NCI-H345 treated with DMSO at 0.1 percent for 48 hours (cell line): ENCODE data around the gene GALNT14.

Experiments used
- DNase-seq: peaks from one replicate; lab custom pipeline; 2025; ENCODE audit not compliant: unreplicated experiment; lab: John Stamatoyannopoulos, UW

Gene GALNT14

DNA sequence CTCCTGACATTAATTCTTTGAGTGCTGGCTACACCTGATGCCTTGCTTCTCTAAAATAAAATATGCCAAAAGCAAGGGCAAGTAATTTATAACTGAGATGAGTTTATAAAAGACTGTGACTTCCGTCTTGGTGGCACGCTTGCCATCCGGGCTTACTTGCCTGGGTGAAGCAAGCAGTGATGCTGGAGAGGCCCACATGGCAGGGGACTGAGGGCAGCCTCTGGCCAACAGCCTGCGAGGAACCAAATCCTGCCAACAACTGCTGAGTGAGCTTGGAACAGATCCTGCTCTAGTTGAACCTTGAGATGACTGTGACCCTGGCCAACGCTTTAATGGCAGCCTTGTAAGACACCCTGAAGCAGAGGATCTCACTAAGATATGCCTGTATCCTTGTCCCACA lies 234.9 kb downstream of the GALNT14 start:
- no peak for DNase-seq

GRCh38 chr2:30900381-30900780 lies 237.9 kb downstream of the GALNT14 start:
- DNase-seq = no peak

DNA sequence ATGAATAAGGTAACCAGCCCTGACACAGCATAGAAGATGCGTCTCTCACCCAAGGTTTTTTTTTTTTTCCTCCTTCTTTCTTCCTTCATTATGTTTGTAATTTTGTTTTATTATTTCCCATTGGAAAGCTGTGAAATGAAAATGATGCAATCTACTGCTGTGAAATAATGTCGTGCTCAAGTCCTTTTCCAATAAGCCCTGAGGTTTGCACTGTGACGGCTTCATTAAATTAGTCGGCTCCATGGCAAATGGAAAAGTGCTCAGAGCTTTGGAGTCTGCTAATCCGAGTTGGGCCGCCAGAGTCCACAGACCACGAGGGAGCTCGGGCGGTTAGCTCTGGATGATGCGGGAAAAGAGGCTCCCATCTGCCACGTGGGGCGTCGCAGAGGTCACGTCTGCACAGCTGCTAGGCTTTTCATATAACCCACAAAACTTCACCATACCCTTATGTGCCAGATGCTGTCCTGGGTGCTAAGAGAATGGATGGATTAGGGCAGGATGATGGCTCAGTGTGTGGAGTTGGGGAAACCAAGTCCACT lies 238.7 kb downstream of the GALNT14 start:
- DNase-seq = no peak

- no peak for DNase-seq
These were observed 240.7 kb downstream of the GALNT14 start for GRCh38 chr2:30897539-30897938.

DNA sequence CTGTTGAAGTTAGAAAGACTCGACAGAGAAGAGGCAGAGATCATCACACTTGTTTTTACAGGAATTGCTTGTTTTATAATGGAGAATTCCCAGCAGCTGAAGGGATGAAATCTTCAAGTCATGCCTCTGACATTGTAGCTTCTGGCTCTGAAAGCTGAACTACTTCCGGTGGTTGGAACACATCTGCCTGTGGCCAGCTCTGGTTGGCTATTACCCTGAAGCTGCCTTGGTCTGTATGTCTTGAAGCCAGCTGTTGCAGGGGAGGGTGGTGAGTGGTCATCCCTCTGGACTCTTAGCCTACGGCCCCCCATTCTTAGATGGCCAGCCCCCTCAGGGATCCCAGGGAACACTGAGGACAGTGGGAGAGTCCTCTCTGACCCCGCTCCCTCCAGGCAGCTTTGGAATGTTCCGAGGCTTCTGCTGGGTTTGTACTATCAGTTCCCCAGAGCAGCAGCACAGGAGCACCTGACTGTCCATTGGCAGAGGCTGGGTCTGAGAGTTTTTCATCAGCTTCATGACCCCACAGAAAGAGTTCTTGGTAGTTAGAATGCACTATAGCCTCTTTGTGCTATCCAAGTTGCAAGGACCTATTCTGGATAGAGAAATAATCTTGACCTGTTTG lies 243.6 kb downstream of the GALNT14 start:
- DNase-seq = no peak

DNA sequence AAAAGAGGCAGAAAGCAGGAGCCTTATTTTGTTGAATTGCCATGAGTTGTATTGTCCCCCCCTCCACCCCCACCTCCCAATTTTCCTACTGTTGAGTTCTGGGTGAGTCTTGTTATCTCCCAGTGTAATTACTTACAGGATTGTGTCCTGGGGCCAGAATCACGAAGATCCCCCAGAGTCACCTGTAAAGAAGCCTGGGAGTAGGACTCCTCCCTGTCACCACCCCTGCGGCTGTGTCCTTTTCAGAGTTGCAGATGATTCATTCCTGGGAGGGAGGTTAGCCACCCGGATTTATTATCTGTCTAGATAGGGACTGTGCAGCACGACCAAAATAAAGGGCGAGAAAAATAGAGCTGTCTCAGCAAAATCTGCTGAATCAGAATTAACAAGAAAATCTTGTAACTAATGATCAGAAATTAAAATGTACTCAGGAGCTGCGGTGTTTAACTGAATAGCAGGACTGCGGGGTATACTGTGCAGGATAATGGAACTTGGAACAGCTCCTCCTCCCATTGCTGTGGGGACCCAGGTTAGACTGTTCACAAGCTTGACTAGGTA lies 249.3 kb downstream of the GALNT14 start:
- no peak for DNase-seq

DNA sequence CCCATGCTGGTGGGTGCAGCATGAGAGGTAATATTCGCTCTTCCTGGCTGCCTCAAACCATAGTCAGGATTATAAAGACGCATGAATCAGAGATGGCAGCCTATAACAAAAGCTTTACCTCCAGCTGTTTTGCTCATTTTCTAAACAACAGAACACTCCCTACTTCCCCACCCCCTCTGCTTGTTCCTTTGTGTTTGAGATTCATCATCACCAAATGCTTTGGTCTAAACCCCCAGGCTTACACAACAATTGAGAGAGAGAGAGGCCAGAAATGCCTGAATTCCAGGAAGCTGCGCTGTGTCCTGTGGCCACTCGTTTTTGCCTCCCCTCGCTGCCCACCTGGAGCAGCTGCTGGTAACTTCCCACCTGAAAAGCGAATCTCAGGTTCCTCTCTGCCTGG lies 252.2 kb downstream of the GALNT14 start:
- peak; percentile 28 for DNase-seq

DNA sequence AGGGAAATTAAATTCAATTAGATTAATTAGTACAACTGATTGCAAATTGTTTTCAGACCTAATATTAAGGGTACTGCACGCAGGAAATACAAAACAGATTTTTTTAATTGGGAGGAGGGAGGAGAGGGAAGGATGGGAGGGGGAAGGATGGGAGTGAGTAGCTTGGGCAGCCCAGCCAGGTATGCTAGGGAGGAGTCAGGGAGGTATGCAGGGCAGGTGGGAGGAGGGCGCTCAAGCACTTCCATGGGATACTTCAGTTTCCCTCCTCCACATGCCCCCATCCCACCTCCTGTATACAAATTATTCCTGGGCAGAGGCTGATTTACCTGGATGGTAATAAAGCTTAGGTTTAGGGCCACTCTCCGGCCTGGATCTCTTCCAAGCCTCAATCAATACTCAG lies 254.4 kb downstream of the GALNT14 start:
- no peak for DNase-seq

GRCh38 chr2:30883184-30883583 lies 255.1 kb downstream of the GALNT14 start:
- DNase-seq = no peak

GRCh38 chr2:30880516-30880915 lies 257.7 kb downstream of the GALNT14 start:
- DNase-seq = no peak

GRCh38 chr2:30877833-30878232 lies 260.4 kb downstream of the GALNT14 start:
- DNase-seq = no peak

GRCh38 chr2:30872797-30873196 lies 265.4 kb downstream of the GALNT14 start:
- no peak for DNase-seq

DNA sequence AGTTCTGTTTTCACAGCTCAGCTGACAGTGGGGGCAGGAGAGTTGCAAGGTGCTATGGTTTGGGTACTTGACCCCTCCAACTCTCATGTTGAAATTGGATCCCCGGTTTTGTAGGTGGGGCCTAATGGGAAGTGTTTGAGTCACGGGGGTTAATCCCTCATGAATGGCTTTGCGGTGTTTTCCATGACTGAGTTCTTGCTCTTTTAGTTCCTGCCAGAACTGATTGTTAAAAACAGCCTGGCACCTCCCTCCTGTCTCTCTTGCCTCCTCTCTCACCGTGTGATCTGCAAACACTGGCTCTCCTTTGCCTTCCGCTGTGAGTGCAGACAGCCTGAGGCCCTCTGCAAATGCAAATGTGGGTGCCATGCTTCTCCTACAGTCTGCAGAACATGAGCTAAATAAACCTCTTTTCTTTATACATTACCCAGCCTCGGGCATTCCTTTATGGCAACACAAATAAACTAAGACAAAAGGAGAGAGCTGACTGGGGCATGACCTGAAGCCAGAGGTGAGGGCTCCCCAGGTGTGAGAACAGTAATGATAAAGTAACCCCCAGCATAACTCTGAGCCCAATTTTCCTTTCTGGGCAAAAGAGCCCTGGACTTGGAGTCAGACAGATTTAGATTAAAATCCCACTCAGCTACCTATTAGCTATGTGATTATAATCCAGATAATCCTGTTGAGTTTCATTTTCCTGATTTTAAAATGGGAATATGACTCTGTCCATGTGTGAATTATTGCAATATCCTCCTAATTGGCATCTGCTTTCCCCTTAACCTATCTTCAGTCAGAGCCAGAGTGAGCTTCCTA lies 266.1 kb downstream of the GALNT14 start:
- peak; percentile 90 for DNase-seq

DNA sequence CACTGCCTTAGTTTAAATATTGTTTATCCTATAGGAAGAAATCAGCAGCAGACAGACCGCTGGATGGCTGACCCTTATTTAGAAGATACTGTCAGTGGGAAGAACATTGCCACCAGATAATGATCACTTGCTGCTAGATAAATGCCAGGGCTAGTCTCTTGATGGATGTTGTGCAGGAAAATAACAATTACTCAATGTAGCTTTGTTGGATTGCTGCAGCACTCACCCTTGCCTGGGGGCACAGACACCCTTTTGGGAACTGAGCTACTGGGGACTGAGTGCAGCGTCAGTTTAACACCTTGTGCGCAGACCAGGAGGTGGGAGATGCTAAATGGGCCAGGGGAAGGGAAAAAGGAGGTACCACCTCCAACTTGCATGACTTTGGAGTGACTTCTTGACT lies 266.8 kb downstream of the GALNT14 start:
- peak; percentile 56 for DNase-seq

DNA sequence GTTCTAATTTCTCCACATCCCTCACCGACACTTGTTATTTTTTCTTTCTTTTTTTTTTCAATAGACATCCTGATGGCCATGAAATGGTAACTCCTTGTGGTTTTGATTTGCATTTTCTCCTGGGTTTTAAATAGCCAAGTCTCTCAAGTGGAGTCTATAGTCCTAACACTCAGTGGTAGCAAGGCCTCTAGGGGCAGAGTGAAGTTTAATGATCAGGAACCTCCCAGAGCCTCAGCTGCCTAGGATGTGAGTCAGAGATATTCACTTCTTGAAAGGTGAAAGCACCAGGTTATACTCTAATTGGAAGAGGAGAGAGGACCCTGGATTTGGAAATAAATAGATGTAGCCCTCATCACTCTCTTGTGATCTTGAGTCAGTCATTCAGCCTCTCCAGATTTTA lies 268.3 kb downstream of the GALNT14 start:
- DNase-seq = no peak

DNA sequence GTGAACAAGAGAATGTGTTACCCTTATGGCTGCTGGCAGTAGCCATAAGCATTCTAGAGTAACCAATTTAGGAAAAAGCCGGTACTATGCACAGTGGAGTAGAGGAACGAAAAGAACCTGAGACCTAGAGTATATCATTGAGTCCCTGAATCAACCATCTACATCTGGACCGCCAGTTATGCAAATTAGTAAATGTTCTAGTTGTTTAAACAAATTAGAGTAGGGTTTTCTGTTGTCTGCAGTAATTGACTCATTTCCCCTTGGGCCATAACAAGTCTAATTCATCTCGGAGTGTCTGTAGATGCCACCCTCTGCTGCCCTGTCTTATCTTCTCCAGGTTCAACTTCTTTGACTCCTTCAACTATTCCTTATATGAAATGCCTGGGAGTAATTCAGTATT lies 270.9 kb downstream of the GALNT14 start:
- no peak for DNase-seq

- DNase-seq = no peak
These were observed 271.3 kb downstream of the GALNT14 start for GRCh38 chr2:30866974-30867373.

GRCh38 chr2:30865892-30866681 lies 272.2 kb downstream of the GALNT14 start:
- DNase-seq = no peak

- DNase-seq = no peak
These were observed 273.0 kb downstream of the GALNT14 start for GRCh38 chr2:30865243-30865642.

DNA sequence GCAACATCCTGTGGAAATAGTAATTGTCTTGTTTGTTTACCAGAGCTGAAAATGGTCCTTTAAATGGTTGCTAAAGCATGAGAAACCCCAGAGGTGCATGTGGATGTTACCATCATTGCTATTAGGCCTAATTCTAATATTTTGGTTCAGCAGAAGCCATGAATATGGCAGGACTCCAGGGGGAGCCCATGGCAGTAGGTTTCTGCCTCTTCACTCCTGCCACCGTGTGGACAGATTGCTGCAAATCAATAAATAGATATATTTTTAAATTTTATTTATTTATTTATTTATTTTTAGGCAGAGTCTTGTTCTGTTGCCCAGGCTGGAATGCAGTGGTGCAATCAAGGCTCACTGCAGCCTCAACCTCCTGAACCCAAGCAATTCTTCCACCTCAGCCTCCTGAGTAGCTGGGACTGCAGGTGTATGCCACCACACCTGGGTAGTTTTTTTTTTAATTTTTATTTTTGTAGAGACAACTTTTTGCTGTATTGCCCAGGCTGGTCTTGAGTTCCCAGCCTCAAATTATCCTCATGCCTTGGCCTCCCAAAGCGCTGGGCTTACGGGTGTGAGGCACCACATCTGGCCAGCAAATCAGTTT lies 276.1 kb downstream of the GALNT14 start:
- peak; percentile 63 for DNase-seq

DNA sequence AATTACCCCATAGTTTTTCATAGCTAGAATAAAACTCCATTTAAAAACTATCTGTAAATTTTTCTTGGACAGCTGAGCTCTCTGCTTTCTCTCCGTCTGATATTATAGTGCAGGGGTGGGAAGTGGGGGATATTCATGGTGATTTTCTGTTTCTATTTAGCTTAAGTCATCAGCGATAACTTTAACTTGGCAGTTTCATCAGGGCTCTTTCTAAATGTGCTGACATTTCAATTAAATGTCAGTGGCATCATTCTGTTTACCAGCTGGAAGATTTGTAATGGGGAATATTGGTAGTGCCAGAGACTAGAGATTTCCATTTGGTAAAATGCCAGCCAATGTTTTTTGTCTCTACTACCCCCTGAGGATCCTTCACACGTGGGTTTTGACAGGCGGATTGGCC lies 277.5 kb downstream of the GALNT14 start:
- DNase-seq = no peak
